Stimulated activated CD8-positive, alpha-beta memory T cell treated with anti-CD3 and anti-CD28 coated beads, Interleukin-15, amount 100 ng/mL, for 1 hour (primary cell): ENCODE data around the gene KCNK15.

ENCODE experiments used
- DNase-seq: peaks from one replicate; pipeline ENCODE4 v3.0.0-alpha.2; 2020; ENCODE audit warnings: low read depth

KCNK15 gene

GRCh38 chr20:44715499-44716308, 30.0 kb upstream of the KCNK15 start:
- DNase-seq, result no peak

- DNase-seq, result no peak
These were observed 29.2 kb upstream of the KCNK15 start for GRCh38 chr20:44716309-44717106.

- no peak for DNase-seq
These were observed 27.7 kb upstream of the KCNK15 start for GRCh38 chr20:44717986-44718385.

GRCh38 chr20:44719841-44720240, 25.8 kb upstream of the KCNK15 start:
- no peak for DNase-seq

GRCh38 chr20:44720621-44720996, 25.1 kb upstream of the KCNK15 start:
- DNase-seq, result no peak

GRCh38 chr20:44720997-44721784, 24.5 kb upstream of the KCNK15 start:
- no peak for DNase-seq

- DNase-seq, result no peak
These were observed 23.9 kb upstream of the KCNK15 start for GRCh38 chr20:44721785-44722054.

- DNase-seq, result no peak
These were observed 22.7 kb upstream of the KCNK15 start for GRCh38 chr20:44722990-44723389.

GRCh38 chr20:44723391-44723790, 22.3 kb upstream of the KCNK15 start:
- DNase-seq, result no peak

- DNase-seq, result no peak
These were observed 21.8 kb upstream of the KCNK15 start for GRCh38 chr20:44723798-44724362.

- DNase-seq, result no peak
These were observed 21.1 kb upstream of the KCNK15 start for GRCh38 chr20:44724423-44725091.

GRCh38 chr20:44725837-44726236, 19.8 kb upstream of the KCNK15 start:
- DNase-seq, result no peak

GRCh38 chr20:44727039-44727438, 18.6 kb upstream of the KCNK15 start:
- DNase-seq, result no peak

GRCh38 chr20:44727651-44728050, 18.0 kb upstream of the KCNK15 start:
- DNase-seq, result no peak

GRCh38 chr20:44728801-44729443, 16.7 kb upstream of the KCNK15 start:
- DNase-seq, result no peak

GRCh38 chr20:44730441-44730840, 15.2 kb upstream of the KCNK15 start:
- no peak for DNase-seq

GRCh38 chr20:44731657-44732056, 14.0 kb upstream of the KCNK15 start:
- no peak for DNase-seq

- no peak for DNase-seq
These were observed 13.3 kb upstream of the KCNK15 start for GRCh38 chr20:44732327-44732726.

GRCh38 chr20:44733341-44734069, 12.2 kb upstream of the KCNK15 start:
- DNase-seq, result peak; percentile 14

- DNase-seq, result no peak
These were observed 10.7 kb upstream of the KCNK15 start for GRCh38 chr20:44734938-44735337.

- DNase-seq, result no peak
These were observed 9.9 kb upstream of the KCNK15 start for GRCh38 chr20:44735816-44736169.
